DND-41 (cell line): ENCODE results near the gene POC1A.

Experiments used
- CTCF ChIP-seq: IDR thresholded peaks from 2 replicates; pipeline ENCODE4 v1.5.1; 2012; ENCODE audit warnings: borderline replicate concordance, low read length, moderate library complexity, mild to moderate bottlenecking; ENCODE audit not compliant: poor library complexity, severe bottlenecking; ENCODE audit errors: extremely low read depth
- EZH2 ChIP-seq: IDR thresholded peaks from 3 replicates; pipeline ENCODE4 v1.6.1; 2012; ENCODE audit warnings: borderline replicate concordance, low read depth, mild to moderate bottlenecking, moderate library complexity, low read length, inconsistent platforms; ENCODE audit not compliant: severe bottlenecking

GRCh38 chr3:52185837-52186236 is 31.6 kb upstream of the POC1A start:
- TF ChIP-seq CTCF (no peak), EZH2 (no peak)
